GM19099 (cell line): ENCODE measurements around the gene CYS1.

ENCODE experiments used
- POLR2A ChIP-seq: IDR thresholded peaks from 3 replicates; pipeline ENCODE4 v1.6.1; 2011; ENCODE audit warnings: low read depth; ENCODE audit not compliant: insufficient read length; ENCODE audit errors: extremely low read depth

CYS1 gene

GRCh38 chr2:10079870-10080535 is at the start of gene CYS1:
Gene CYS1 (minus strand): TSS chr2:10080411. CDS start chr2:10080223, 188 bp downstream.
- peak; percentile 45 for TF ChIP-seq POLR2A

GRCh38 chr2:10129490-10129889 is 49.3 kb upstream of the CYS1 start:
- TF ChIP-seq POLR2A: peak; percentile 5

GRCh38 chr2:10128420-10128819 is 48.2 kb upstream of the CYS1 start:
- TF ChIP-seq POLR2A: no peak

- no peak for TF ChIP-seq POLR2A
Measured at GRCh38 chr2:10126632-10127026, 46.4 kb upstream of the CYS1 start.

- peak; percentile 44 for TF ChIP-seq POLR2A
Measured at GRCh38 chr2:10125842-10126631, 45.8 kb upstream of the CYS1 start.

- peak; percentile 19 for TF ChIP-seq POLR2A
Measured at GRCh38 chr2:10124538-10125045, 44.4 kb upstream of the CYS1 start.

GRCh38 chr2:10123281-10123680 is 43.1 kb upstream of the CYS1 start:
- no peak for TF ChIP-seq POLR2A

- peak; percentile 99 for TF ChIP-seq POLR2A
Measured at GRCh38 chr2:10122500-10123280, 42.5 kb upstream of the CYS1 start, which contains the start of gene RRM2. Gene RRM2 (plus strand): TSS chr2:10122739. CDS start chr2:10122799, 60 bp downstream.

GRCh38 chr2:10120877-10121574 is 40.8 kb upstream of the CYS1 start:
- no peak for TF ChIP-seq POLR2A

GRCh38 chr2:10120158-10120876 is 40.1 kb upstream of the CYS1 start:
- peak; percentile 86 for TF ChIP-seq POLR2A

- no peak for TF ChIP-seq POLR2A
Measured at GRCh38 chr2:10119601-10120157, 39.5 kb upstream of the CYS1 start.

- no peak for TF ChIP-seq POLR2A
Measured at GRCh38 chr2:10119027-10119325, 38.8 kb upstream of the CYS1 start.

- TF ChIP-seq POLR2A: no peak
Measured at GRCh38 chr2:10109311-10109710, 29.1 kb upstream of the CYS1 start.

GRCh38 chr2:10103179-10103578 is 23.0 kb upstream of the CYS1 start:
- TF ChIP-seq POLR2A: no peak
